ENCODE measurements around the gene EEIG1. TPM values are rescaled to one million over a fixed set of nuclear protein-coding genes. Genes with fewer than 3 reads are reported as not detected.

EEIG1 gene
- total RNA-seq, result 10 to 100 TPM in 3 of 4 donors, 1 to 10 TPM in 1; 7.0 to 22.0 (median 16.3) TPM

DNA sequence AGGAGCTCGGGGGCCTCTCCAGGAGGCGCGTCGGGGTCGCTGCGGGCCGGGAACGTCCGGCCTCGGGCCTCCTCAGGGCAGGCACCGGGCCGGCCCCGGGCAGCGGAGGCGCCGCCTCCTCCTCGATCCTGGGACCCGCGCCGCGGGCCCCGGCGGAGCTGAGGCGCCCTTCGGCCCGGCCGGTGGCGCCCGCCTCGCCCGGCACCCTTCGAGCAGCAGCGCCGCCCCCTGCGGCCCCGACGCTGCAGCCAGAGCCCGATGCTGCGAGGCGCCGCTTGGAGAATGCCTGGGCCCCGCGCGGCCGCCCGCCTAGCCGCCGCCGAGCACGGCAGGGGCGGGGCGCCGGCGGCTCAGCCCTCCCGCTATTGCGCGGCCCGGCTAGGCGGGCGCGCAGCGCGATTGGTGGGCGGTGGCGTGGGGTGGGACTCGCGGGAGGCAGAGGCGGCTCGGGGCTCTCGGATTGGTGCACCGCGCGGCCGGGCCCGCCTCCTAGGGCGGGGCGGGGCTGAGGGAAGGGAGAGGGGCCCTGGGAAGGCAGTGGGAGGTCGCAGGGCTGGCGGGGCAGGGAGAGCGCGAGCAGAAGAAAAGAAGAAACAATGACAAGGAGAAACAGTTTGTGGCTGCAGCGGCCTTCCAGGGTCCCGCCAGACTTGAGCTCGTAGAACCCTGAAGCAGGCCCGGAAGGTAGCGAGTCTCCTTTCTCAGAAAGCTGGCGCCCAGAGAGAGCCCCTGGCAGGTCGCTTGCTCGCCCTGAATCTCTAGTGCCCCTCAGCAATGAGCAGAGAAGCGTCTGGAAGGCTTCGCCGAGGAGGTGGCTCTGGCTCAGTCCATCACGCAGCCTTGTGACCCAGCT, at the start of gene EEIG1:
Gene EEIG1, minus strand, starts transcription at position 284 of the 853 bp plus-strand sequence. CDS start 852 bp downstream, outside the sequence.
- Histone ChIP-seq H3K27me3 (no peaks in the 10 kb centered on the region), H3K36me3 (no peaks in the 10 kb centered on the region), H3K27ac (peak within 1 kb of the TSS; percentile 76 to 92 (median 90)), H3K4me3 (peak within 1 kb of the TSS; percentile 53 to 72), H3K4me1 (peaks cover 0 to 61% (median 44%) of the 10 kb centered on the region in 3 donors), H3K9me3 (no peaks in the 10 kb centered on the region)
- ATAC-seq, result peak; percentile 97
- 0 to 3% methylated on average over 9 to 17 of the region's 93 CpGs for WGBS, 2 donors (ENCODE audit: low coverage in 1 of 2)
- TF ChIP-seq POLR2AphosphoS5 (IDR thresholded peaks at IDR 0.05), result peak; percentile 34
- TF ChIP-seq EP300 (IDR thresholded peaks at IDR 0.05), result no peak
- TF ChIP-seq POLR2A (IDR thresholded peaks at IDR 0.05), result peak; percentile 52 to 92

DNA sequence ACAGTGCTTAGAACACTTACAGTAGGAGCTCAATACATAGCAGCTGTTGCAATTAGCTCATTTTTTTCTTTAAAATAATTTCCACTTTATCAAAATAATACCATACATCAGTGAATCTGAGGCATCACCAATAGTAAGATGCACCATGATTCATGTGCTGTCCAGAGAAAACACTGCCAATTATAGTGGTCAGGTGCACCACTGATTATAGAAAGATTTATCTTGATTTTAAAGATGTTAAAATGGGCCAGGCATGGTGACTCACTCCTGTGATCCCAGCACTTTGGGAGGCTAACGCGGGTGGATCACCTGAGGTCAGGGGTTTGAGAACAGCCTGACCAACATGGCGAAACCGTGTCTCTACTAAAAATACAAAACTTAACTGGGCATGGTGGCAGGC, 46.9 kb upstream of the EEIG1 start:
- 67 to 93% methylated on average over 2 to 3 of the region's 4 CpGs for WGBS, 2 donors (ENCODE audit: low coverage in 1 of 2)
- ATAC-seq, result no peak

DNA sequence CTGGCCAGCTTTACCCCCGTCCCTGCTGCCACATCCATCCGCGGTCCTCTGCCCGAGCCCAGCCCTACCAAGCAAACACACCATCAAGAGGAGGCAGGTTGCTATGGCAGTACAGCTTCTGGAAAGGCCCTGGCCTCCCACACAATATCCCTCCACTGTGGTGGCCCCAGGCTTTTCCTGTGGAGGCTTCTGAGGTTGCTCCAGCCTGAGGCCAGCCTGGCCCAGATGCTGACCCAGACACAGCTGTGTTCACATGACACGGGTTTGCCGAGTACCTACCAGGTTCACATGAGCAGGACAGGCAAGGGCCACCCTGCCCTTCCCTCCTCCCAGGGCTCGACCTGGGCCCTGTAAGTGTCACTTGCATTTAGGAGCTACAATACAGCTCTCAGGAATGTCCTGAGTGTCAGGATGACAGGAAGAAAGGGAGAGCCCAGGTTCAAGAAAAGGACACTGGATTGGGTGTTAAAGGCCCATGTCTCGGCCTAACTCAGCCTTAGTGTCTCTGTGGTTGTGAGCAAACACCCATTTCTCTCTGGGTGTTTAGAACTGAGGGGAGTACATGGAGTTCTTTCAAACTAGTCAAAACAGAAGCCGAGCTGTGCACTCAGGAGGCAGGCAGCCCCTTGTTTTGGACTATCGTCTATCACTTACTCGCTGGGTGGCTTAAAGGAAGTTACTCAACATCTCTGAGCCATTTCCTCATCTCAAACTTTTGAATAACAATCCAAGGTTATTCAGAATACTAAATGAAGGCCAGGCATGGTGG, 46.2 kb upstream of the EEIG1 start:
- WGBS, 2 donors (ENCODE audit: low coverage in 1 of 2), result 76 to 94% methylated on average over 3 of the region's 11 CpGs
- no peak for TF ChIP-seq EP300 (IDR thresholded peaks at IDR 0.05)
- TF ChIP-seq POLR2AphosphoS5 (IDR thresholded peaks at IDR 0.05), result no peak
- TF ChIP-seq, protein P1, sequence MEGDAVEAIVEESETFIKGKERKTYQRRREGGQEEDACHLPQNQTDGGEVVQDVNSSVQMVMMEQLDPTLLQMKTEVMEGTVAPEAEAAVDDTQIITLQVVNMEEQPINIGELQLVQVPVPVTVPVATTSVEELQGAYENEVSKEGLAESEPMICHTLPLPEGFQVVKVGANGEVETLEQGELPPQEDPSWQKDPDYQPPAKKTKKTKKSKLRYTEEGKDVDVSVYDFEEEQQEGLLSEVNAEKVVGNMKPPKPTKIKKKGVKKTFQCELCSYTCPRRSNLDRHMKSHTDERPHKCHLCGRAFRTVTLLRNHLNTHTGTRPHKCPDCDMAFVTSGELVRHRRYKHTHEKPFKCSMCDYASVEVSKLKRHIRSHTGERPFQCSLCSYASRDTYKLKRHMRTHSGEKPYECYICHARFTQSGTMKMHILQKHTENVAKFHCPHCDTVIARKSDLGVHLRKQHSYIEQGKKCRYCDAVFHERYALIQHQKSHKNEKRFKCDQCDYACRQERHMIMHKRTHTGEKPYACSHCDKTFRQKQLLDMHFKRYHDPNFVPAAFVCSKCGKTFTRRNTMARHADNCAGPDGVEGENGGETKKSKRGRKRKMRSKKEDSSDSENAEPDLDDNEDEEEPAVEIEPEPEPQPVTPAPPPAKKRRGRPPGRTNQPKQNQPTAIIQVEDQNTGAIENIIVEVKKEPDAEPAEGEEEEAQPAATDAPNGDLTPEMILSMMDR (IDR thresholded peaks at IDR 0.05), result no peak

More for the DNA sequence above, 46.9 kb upstream of the EEIG1 start:
- H3K27me3 ChIP-seq, result no peaks in the 10 kb centered on the region
- no peaks in the 10 kb centered on the region for H3K9me3 ChIP-seq
- H3K27ac ChIP-seq, result no peak overlapping the region
- H3K4me1 ChIP-seq, result no peaks in the 10 kb centered on the region
- H3K4me3 ChIP-seq, result no peak overlapping the region
- TF ChIP-seq POLR2A (IDR thresholded peaks at IDR 0.05) (no peak), POLR2AphosphoS5 (IDR thresholded peaks at IDR 0.05) (no peak), EP300 (IDR thresholded peaks at IDR 0.05) (no peak)
- TF ChIP-seq, protein P1 (IDR thresholded peaks at IDR 0.05), result no peak
- H3K36me3 ChIP-seq, result no peaks in the 10 kb centered on the region

DNA sequence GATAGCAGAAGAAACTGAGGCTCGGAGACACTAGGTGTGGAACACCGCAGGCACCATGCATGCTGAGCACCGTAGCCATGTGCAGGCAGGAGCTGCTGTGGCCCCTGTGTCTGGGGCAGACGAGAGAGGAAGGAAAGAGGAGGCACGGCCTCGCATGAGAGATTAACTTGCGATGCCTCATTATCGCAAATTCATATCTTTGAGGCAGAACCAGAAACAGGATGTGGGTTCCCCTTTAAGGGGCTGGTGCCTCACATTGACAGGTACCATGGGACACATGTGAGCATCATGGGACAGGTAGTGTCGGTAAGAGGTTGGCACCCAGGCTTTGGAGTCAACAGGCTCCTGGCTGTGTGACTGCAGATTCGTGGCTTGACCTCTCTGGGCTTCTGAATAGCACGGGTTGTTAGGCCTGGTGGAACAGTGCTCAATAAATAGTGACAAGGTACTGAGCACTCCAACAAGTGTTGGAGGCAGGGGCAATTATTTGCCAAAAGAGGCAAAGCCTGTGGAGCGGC, 45.5 kb upstream of the EEIG1 start:
- Histone ChIP-seq H3K27me3 (no peaks in the 10 kb centered on the region), H3K36me3 (no peaks in the 10 kb centered on the region), H3K27ac (peak overlapping the region in 1 of 4 donors; percentile 30), H3K4me3 (no peak overlapping the region), H3K9me3 (no peaks in the 10 kb centered on the region), H3K4me1 (no peaks in the 10 kb centered on the region)
- WGBS, 2 donors (ENCODE audit: low coverage in 1 of 2), result 84 to 87% methylated on average over 3 to 5 of the region's 12 CpGs
- no peak for ATAC-seq
- TF ChIP-seq POLR2A (IDR thresholded peaks at IDR 0.05) (no peak), POLR2AphosphoS5 (IDR thresholded peaks at IDR 0.05) (no peak), EP300 (IDR thresholded peaks at IDR 0.05) (no peak)
- TF ChIP-seq, protein P1 (IDR thresholded peaks at IDR 0.05), result no peak

More for the DNA sequence above, 46.2 kb upstream of the EEIG1 start:
- peak overlapping the region in 1 of 4 donors; percentile 30 for H3K27ac ChIP-seq
- no peak overlapping the region for H3K4me3 ChIP-seq
- H3K4me1 ChIP-seq, result no peaks in the 10 kb centered on the region
- ATAC-seq, result no peak
- no peaks in the 10 kb centered on the region for H3K27me3 ChIP-seq
- H3K9me3 ChIP-seq, result no peaks in the 10 kb centered on the region
- H3K36me3 ChIP-seq, result no peaks in the 10 kb centered on the region

DNA sequence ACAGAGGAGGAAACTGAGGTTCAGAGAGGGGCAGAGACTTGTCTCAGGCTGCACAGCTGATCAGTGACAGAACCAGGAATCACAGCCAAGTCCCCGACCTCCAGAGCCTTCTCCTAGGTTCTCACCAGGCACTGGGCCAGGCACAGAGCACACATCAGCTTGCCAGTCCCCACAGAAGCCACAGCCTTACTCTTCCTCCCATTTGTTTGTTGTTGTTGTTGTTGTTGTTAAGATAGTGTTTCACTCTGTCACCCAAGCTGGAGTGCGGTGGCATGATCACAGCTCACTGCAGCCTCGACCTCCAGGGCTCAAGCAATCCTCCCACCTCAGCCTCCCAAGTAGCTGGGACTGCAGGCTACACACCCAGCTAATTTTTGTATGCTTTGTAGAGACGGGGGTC, 44.9 kb upstream of the EEIG1 start:
- TF ChIP-seq POLR2A (IDR thresholded peaks at IDR 0.05) (no peak), EP300 (IDR thresholded peaks at IDR 0.05) (no peak), POLR2AphosphoS5 (IDR thresholded peaks at IDR 0.05) (no peak)
- TF ChIP-seq, protein P1 (IDR thresholded peaks at IDR 0.05), result no peak

More for the DNA sequence above, 44.9 kb upstream of the EEIG1 start:
- Histone ChIP-seq H3K9me3 (no peaks in the 10 kb centered on the region), H3K4me1 (no peaks in the 10 kb centered on the region), H3K27me3 (no peaks in the 10 kb centered on the region), H3K27ac (no peak overlapping the region), H3K36me3 (no peaks in the 10 kb centered on the region), H3K4me3 (no peak overlapping the region)
- no peak for ATAC-seq
- WGBS, 2 donors (ENCODE audit: low coverage in 1 of 2), result 68 to 82% methylated on average over 3 of the region's 4 CpGs
